K562 (cell line): ENCODE measurements around the gene LBP. TPM values are rescaled to one million over a fixed set of nuclear protein-coding genes. Genes with fewer than 3 reads are reported as not detected.
A peak's percentile ranks its signal among the peaks of the same experiment; 100 is the strongest.

Source experiments
- ARHGAP35 ChIP-seq: fragments of 450-650 bp; IDR thresholded peaks from 2 replicates; pipeline ENCODE4 v1.6.1; 2018; ENCODE audit not compliant: partially characterized antibody
- CHD4 ChIP-seq: fragments of 200-600 bp; sonication (generic); IDR thresholded peaks from 3 replicates; pipeline ENCODE4 v1.6.1; 2012; ENCODE audit warnings: low read depth, mild to moderate bottlenecking, mixed read lengths, low read length, inconsistent platforms; ENCODE audit not compliant: insufficient read depth, insufficient replicate concordance, poor library complexity, severe bottlenecking
- DDX20 ChIP-seq: fragments of 450-650 bp; IDR thresholded peaks from 2 replicates; pipeline ENCODE4 v1.6.1; 2016; ENCODE audit warnings: missing genetic modification characterization, low read depth, mild to moderate bottlenecking, missing compliant biosample characterization, moderate library complexity
- FOS ChIP-seq: IDR thresholded peaks from 3 replicates; pipeline ENCODE4 v1.6.1; 2011; ENCODE audit not compliant: insufficient read length; ENCODE audit errors: extremely low read depth
- KLF1 ChIP-seq: fragments of 450-650 bp; IDR thresholded peaks from 2 replicates; pipeline ENCODE4 v1.6.1; 2016; ENCODE audit warnings: missing genetic modification characterization, missing compliant biosample characterization
- NFE2L1 ChIP-seq: fragments of 450-650 bp; IDR thresholded peaks from 2 replicates; pipeline ENCODE4 v1.6.1; 2016; ENCODE audit warnings: missing genetic modification characterization, low read depth, mild to moderate bottlenecking, missing compliant biosample characterization, moderate library complexity, borderline replicate concordance
- SIRT6 ChIP-seq: IDR thresholded peaks from one replicate; pipeline ENCODE4 v1.6.1; 2012; ENCODE audit warnings: low read depth, mild to moderate bottlenecking, control low read depth, inconsistent platforms, low read length, moderate library complexity
- ZC3H4 ChIP-seq: sonication (generic); formaldehyde crosslinking; IDR thresholded peaks from 2 replicates; pipeline ENCODE4 v1.9.0; 2021; ENCODE audit warnings: missing genetic modification reagents, borderline replicate concordance
- ZNF316 ChIP-seq: fragments of 450-650 bp; IDR thresholded peaks from 2 replicates; pipeline ENCODE4 v1.6.1; 2016
- ZNF408 ChIP-seq: fragments of 250-450 bp; sonication (Bioruptor Pico); IDR thresholded peaks from 2 replicates; pipeline ENCODE4 v1.4.0; 2020; ENCODE audit warnings: low read depth, mild to moderate bottlenecking, moderate library complexity
- ZNF707 ChIP-seq: fragments of 250-450 bp; sonication (Bioruptor Pico); conservative IDR thresholded peaks from 2 replicates; pipeline ENCODE4 v1.8.0; 2022; ENCODE audit warnings: inconsistent platforms, mild to moderate bottlenecking, moderate library complexity
- polyA plus RNA-seq, 8 experiments: library from polyadenylated mRNA; depleted of rRNA in 4 of 8; stranded (reverse) in 5 of 8; unstranded in 3 of 8; fragments of >200 nt; fragmentation: Nextera tagmentation in 2 of 8; fragmentation: Illumina TruSeq in 1 of 8; extraction: Ambion mirVana in 2 of 8; extraction: Trizol in 1 of 8; gene quantifications; 2 replicates each; pipeline versions ENCODE4 v1.2.1 to v1.2.3, GENCODE V29; 2011 to 2014; ENCODE audit warnings: inconsistent platforms in 1 of 8, missing spikeins in 1 of 8
- total RNA-seq, 7 experiments: library from RNA; depleted of rRNA in 6 of 7; stranded (reverse); fragments of >200 nt in 6 of 7; fragmentation: Illumina TruSeq in 2 of 7; extraction: Trizol in 2 of 7; gene quantifications; 2 replicates each; pipeline versions ENCODE4 v1.2.1 to v1.2.3, GENCODE V29; 2011 to 2021; ENCODE audit warnings: low replicate concordance in 1 of 7
- TF ChIP-seq, protein P1 (sequence below): fragments of 450-650 bp; conservative IDR thresholded peaks from 2 replicates; pipeline ENCODE4 v1.6.1; 2016; ENCODE audit warnings: missing genetic modification characterization, low read depth, mild to moderate bottlenecking, missing compliant biosample characterization, moderate library complexity
- TF ChIP-seq, protein P2 (sequence below): fragments of 250-450 bp; sonication (Bioruptor Pico); IDR thresholded peaks from 2 replicates; pipeline ENCODE4 v1.4.0; 2020

The LBP gene
- total and polyA plus RNA-seq, 9 of the 15 experiments (the other 6 are each of a cell fraction or from before 2014, with no cell fraction given): 0.06 to 0.31 (median 0.09) TPM; not detected in 3

DNA sequence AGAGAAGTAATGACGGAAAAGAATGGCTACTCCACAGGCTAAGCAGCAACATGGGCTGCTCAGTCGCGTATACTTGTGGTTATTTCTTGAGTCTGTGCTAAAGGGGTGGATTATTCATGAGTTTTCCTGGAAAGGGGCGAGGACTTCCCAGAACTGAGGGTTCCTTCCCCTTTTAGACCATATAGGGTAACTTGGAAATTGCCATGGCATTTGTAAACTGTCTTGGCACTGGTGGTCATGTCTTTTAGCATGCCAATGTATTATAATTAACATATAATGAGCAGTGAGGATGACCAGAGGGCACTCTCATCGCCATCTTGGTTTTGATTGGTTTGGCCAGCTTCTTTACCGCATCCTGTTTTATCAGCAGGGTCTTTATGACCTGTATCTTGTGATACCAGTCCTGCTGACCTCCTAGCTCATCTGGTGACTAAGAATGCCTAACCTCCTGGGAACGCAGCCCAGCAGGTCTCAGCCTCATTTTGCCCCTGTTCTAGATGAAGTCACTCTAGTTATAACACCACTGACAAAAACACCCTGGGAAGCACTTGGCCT is 11.4 kb downstream of the LBP start (continued):
- TF ChIP-seq, protein P1, sequence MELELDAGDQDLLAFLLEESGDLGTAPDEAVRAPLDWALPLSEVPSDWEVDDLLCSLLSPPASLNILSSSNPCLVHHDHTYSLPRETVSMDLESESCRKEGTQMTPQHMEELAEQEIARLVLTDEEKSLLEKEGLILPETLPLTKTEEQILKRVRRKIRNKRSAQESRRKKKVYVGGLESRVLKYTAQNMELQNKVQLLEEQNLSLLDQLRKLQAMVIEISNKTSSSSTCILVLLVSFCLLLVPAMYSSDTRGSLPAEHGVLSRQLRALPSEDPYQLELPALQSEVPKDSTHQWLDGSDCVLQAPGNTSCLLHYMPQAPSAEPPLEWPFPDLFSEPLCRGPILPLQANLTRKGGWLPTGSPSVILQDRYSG (tag): peak; percentile 39; the same call in 1 of the 2 replicates
- TF ChIP-seq ZNF707 (CRISPR knock-in tag) (no peak), ZC3H4 (CRISPR knock-in tag) (no peak), NFE2L1 (no peak), DDX20 (tag) (peak; percentile 56; the same call in 1 of the 2 replicates), KLF1 (tag) (0 out of 2 replicates have a peak, but pooled peaks have one; percentile 14), FOS (no peak), ZNF408 (CRISPR knock-in tag) (no peak), ZNF316 (no peak), ARHGAP35 (no peak), CHD4 (no peak), SIRT6 (no peak)
- TF ChIP-seq, protein P2, sequence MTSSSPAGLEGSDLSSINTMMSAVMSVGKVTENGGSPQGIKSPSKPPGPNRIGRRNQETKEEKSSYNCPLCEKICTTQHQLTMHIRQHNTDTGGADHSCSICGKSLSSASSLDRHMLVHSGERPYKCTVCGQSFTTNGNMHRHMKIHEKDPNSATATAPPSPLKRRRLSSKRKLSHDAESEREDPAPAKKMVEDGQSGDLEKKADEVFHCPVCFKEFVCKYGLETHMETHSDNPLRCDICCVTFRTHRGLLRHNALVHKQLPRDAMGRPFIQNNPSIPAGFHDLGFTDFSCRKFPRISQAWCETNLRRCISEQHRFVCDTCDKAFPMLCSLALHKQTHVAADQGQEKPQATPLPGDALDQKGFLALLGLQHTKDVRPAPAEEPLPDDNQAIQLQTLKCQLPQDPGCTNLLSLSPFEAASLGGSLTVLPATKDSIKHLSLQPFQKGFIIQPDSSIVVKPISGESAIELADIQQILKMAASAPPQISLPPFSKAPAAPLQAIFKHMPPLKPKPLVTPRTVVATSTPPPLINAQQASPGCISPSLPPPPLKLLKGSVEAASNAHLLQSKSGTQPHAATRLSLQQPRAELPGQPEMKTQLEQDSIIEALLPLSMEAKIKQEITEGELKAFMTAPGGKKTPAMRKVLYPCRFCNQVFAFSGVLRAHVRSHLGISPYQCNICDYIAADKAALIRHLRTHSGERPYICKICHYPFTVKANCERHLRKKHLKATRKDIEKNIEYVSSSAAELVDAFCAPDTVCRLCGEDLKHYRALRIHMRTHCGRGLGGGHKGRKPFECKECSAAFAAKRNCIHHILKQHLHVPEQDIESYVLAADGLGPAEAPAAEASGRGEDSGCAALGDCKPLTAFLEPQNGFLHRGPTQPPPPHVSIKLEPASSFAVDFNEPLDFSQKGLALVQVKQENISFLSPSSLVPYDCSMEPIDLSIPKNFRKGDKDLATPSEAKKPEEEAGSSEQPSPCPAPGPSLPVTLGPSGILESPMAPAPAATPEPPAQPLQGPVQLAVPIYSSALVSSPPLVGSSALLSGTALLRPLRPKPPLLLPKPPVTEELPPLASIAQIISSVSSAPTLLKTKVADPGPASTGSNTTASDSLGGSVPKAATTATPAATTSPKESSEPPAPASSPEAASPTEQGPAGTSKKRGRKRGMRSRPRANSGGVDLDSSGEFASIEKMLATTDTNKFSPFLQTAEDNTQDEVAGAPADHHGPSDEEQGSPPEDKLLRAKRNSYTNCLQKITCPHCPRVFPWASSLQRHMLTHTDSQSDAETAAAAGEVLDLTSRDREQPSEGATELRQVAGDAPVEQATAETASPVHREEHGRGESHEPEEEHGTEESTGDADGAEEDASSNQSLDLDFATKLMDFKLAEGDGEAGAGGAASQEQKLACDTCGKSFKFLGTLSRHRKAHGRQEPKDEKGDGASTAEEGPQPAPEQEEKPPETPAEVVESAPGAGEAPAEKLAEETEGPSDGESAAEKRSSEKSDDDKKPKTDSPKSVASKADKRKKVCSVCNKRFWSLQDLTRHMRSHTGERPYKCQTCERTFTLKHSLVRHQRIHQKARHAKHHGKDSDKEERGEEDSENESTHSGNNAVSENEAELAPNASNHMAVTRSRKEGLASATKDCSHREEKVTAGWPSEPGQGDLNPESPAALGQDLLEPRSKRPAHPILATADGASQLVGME: no peak
